Prostate gland (tissue), 2 donors: ENCODE measurements around the gene ASPSCR1. TPM values are rescaled to one million over a fixed set of nuclear protein-coding genes. Genes with fewer than 3 reads are reported as not detected.

Source experiments
- DNase-seq: peaks from one replicate; pipeline ENCODE4 v3.0.0-alpha.2; 2019; ENCODE audit warnings: low spot score
- H3K27ac ChIP-seq, 2 donors: fragments of 200-600 bp; sonication (generic); 2 replicates each; pipeline ENCODE4 v1.5.1; 2017 to 2019
- H3K27me3 ChIP-seq: fragments of 200-600 bp; sonication (generic); replicated peaks from 2 replicates; pipeline ENCODE4 v1.5.1; 2019; ENCODE audit not compliant: insufficient read depth
- H3K36me3 ChIP-seq, 2 donors: fragments of 200-600 bp; sonication (generic); 1 replicate in 1 of 2; 2 replicates in 1 of 2; pipeline versions ENCODE4 v1.5.1 to v1.8.1; 2017 to 2019
- H3K4me1 ChIP-seq: fragments of 200-600 bp; sonication (generic); replicated peaks from 2 replicates; pipeline ENCODE4 v1.5.1; 2019
- H3K4me3 ChIP-seq, 2 donors: fragments of 200-600 bp; sonication (generic); 2 replicates each; pipeline ENCODE4 v1.5.1; 2017 to 2019
- H3K9me3 ChIP-seq: fragments of 200-600 bp; sonication (generic); 2 replicates; pipeline ENCODE4 v1.5.1; 2017
- POLR2A ChIP-seq: fragments of 450-650 bp; IDR thresholded peaks from one replicate; pipeline ENCODE4 v1.6.1; 2016; ENCODE audit warnings: antibody characterized with exemption, mild to moderate bottlenecking
- POLR2AphosphoS5 ChIP-seq: sonication (generic); formaldehyde crosslinking; IDR thresholded peaks from one replicate; pipeline ENCODE4 v1.6.1; 2017; ENCODE audit warnings: antibody characterized with exemption
- WGBS: methylation state at CpG from one replicate; pipeline ENCODE4 v1.1.5; 2018; 5-methylcytosine and 5-hydroxymethylcytosine counted together
- intact Hi-C: fragments of 100-400 bp; cut with DNase I; formaldehyde crosslinking; loops from one replicate; pipeline ENCODE4 v1.14.2; 2022
- total RNA-seq, 2 donors: library from RNA; depleted of rRNA; stranded (reverse); fragments of >200 nt; gene quantifications; one replicate each; pipeline ENCODE4 v1.1.0, GENCODE V29; 2016
- TF ChIP-seq, protein P1 (sequence below), 4 experiments: fragments of 200-600 bp in 2 of 4; fragments of 450-650 bp in 2 of 4; sonication (generic) in 2 of 4; IDR thresholded peaks; 1 replicate in 3 of 4; 2 replicates in 1 of 4; pipeline ENCODE4 v1.5.1; 2016 to 2019; ENCODE audit warnings: antibody characterized with exemption in 4 of 4, mild to moderate bottlenecking in 2 of 4, moderate library complexity in 2 of 4

ASPSCR1 gene
- total RNA-seq, 2 donors from 2014 or later, result 30.7 to 39.7 TPM

- peaks cover 16% of the 10 kb centered on the region for H3K4me1 ChIP-seq
- peak overlapping the region in 1 of 2 donors; percentile 87 for H3K27ac ChIP-seq
- WGBS, result 100% methylated on average over 3 of the region's 9 CpGs
- TF ChIP-seq POLR2A, result no peak
- no peak for TF ChIP-seq POLR2AphosphoS5
- TF ChIP-seq, protein P1, sequence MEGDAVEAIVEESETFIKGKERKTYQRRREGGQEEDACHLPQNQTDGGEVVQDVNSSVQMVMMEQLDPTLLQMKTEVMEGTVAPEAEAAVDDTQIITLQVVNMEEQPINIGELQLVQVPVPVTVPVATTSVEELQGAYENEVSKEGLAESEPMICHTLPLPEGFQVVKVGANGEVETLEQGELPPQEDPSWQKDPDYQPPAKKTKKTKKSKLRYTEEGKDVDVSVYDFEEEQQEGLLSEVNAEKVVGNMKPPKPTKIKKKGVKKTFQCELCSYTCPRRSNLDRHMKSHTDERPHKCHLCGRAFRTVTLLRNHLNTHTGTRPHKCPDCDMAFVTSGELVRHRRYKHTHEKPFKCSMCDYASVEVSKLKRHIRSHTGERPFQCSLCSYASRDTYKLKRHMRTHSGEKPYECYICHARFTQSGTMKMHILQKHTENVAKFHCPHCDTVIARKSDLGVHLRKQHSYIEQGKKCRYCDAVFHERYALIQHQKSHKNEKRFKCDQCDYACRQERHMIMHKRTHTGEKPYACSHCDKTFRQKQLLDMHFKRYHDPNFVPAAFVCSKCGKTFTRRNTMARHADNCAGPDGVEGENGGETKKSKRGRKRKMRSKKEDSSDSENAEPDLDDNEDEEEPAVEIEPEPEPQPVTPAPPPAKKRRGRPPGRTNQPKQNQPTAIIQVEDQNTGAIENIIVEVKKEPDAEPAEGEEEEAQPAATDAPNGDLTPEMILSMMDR (IDR thresholded peaks at IDR 0.05), result no peak
- no peaks in the 10 kb centered on the region for H3K27me3 ChIP-seq
- H3K9me3 ChIP-seq, result no peaks in the 10 kb centered on the region
- no peak overlapping the region for H3K4me3 ChIP-seq
- H3K36me3 ChIP-seq, result no peaks in the 10 kb centered on the region
- intact Hi-C loops, result no loop called here
- DNase-seq, result no peak
Measured at GRCh38 chr17:82028966-82029365, 51.5 kb downstream of the ASPSCR1 start.

DNA sequence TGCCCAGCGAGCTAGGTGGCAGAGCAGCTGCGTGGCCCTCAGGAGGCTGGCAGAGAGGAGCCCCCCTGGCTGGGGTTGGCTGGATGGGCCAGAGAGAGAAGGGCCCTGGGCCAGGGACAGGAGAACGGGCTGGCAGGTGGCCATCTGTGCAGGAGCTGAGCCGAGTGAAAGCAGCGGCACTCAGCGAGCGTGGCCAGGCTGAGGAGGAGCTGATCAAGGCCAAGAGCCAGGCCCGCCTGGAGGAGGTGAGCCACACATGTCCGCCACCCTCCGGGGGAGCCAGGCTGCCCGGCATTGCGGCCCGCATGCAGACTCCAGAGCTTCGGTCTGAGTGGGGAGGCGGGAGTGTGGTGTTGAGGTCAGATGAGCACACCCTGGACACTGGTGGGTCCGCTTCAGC lies 52.0 kb downstream of the ASPSCR1 start:
- no peak for DNase-seq
- WGBS, result 74% methylated on average over 16 of the region's 16 CpGs
- H3K9me3 ChIP-seq, result no peaks in the 10 kb centered on the region
- no peak for TF ChIP-seq POLR2A
- TF ChIP-seq, protein P1 (IDR thresholded peaks at IDR 0.05), result no peak
- no peak for TF ChIP-seq POLR2AphosphoS5
- H3K4me3 ChIP-seq, result no peak overlapping the region
- no peaks in the 10 kb centered on the region for H3K36me3 ChIP-seq
- peaks cover 12% of the 10 kb centered on the region for H3K4me1 ChIP-seq
- no peaks in the 10 kb centered on the region for H3K27me3 ChIP-seq
- intact Hi-C loops, result no loop called here
- H3K27ac ChIP-seq, result peak overlapping the region in 1 of 2 donors; percentile 87

DNA sequence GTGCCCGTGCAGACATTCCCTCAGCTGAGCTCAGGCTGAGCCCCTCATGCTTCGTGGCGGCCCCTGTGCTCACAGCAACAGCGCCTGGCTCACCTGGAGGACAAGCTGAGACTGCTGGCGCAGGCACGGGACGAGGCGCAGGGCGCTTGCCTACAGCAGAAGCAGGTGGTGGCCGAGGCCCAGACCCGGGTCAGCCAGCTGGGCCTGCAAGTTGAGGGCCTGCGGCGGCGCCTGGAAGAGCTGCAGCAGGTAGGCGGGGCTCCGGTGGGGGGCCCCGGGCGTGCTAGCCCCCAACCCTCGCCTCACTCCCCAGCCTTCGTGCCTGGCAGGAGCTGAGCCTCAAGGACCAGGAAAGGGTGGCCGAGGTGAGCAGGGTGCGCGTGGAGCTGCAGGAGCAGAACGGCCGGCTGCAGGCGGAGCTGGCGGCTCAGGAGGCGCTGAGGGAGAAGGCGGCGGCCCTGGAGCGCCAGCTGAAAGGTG lies 52.6 kb downstream of the ASPSCR1 start:
- Histone ChIP-seq H3K9me3 (no peaks in the 10 kb centered on the region), H3K27me3 (no peaks in the 10 kb centered on the region), H3K4me3 (peak overlapping the region in 1 of 2 donors; percentile 40), H3K4me1 (peaks cover 12% of the 10 kb centered on the region), H3K27ac (peak overlapping the region; percentile 87 to 88), H3K36me3 (no peaks in the 10 kb centered on the region)
- no peak for DNase-seq
- intact Hi-C loops, result loop anchor here (2.0 kb wide), 1 partner anchor 125 kb away; no protein-coding TSS in a partner anchor
- TF ChIP-seq, protein P1 (IDR thresholded peaks at IDR 0.05), result no peak
- TF ChIP-seq POLR2A, result no peak
- TF ChIP-seq POLR2AphosphoS5, result no peak
- WGBS, result 61% methylated on average over 31 of the region's 31 CpGs

DNA sequence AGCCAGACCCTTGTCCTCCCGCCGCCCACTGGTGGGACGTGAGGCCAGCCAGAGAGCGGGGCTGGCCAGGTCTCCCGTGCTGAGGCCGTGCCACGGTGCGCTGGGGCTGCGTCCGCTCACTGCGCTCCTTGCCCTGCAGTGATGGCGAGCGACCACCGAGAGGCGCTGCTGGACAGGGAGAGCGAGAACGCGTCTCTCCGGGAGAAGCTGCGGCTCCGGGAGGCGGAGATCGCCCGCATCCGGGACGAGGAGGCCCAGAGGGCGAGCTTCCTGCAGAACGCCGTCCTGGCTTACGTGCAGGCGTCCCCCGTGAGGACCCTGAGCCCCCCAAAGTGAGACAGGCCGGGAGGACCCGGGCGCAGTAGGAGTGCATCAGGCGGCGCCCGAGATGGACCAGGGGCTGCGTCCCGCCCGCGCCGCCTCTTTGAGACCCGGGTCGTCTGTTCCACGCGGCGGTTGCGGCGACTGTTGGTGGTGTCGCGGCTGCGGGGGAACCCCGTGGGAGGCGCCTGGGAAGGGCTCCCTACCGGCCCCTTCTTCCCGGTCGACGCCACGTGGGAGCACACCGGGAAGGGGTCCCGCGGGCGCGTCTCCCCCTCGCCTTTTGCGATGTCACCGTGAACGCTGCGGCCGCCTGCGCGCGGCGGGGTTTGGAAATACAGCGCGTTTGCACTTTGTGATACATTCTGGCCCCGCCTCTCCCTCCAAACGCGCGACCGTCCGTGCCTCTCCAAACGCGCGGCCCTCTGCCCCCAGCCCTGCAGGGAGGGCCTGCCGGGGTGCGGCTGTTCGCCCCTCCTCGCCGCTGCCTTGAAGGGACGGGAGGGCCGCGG lies 53.3 kb downstream of the ASPSCR1 start:
- H3K27ac ChIP-seq, result peak overlapping the region; percentile 87 to 88
- H3K36me3 ChIP-seq, result no peaks in the 10 kb centered on the region
- under 1% methylated on average over 35 of the region's 94 CpGs for WGBS
- peak; percentile 83 for DNase-seq
- H3K9me3 ChIP-seq, result no peaks in the 10 kb centered on the region
- H3K27me3 ChIP-seq, result no peaks in the 10 kb centered on the region
- peaks cover 15% of the 10 kb centered on the region for H3K4me1 ChIP-seq
- TF ChIP-seq POLR2AphosphoS5 (peak; percentile 77), POLR2A (peak; percentile 11)
- TF ChIP-seq, protein P1 (IDR thresholded peaks at IDR 0.05), result peak; percentile 88 to 99 (median 95)
- intact Hi-C loops, result loop anchor here (2.0 kb wide), 1 partner anchor 124 kb away; no protein-coding TSS in a partner anchor
- peak overlapping the region; percentile 40 to 47 for H3K4me3 ChIP-seq
